ENCODE results near the gene FAM135A.

The FAM135A gene

GRCh38 chr6:70413114-70413991 lies at the start of gene FAM135A:
Gene FAM135A, plus strand, starts transcription at chr6:70413508. Its CDS starts 14,835 bp downstream, at chr6:70428343.
- DNase-seq, result peak; percentile 98

GRCh38 chr6:70363741-70364493 lies 49.4 kb upstream of the FAM135A start:
- DNase-seq, result no peak

GRCh38 chr6:70369332-70369950 lies 43.9 kb upstream of the FAM135A start:
- DNase-seq, result peak; percentile 68

GRCh38 chr6:70370496-70370895 lies 42.8 kb upstream of the FAM135A start:
- DNase-seq, result no peak

- DNase-seq, result peak; percentile 78
Measured at GRCh38 chr6:70371454-70372105, 41.7 kb upstream of the FAM135A start.

DNA sequence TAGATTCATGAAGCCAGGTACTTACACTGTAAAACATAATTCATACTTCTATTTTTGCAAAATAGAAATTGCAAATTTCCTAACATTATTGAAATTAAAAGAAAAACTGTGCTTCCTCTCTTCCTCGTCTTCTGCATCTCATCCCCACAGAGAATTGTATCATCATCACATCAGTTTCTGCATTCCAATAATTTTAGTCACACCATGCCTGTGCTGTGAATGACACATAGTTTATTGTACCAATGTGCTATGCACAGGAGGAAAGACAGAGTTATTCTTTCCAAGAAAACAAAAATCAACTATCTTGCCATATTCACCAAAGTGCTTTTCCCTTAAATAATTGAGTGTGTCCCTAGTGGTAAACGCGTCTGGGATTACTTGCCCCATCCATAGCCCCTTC lies 38.1 kb upstream of the FAM135A start:
- peak; percentile 73 for DNase-seq

GRCh38 chr6:70375882-70376281 lies 37.4 kb upstream of the FAM135A start:
- DNase-seq, result no peak

GRCh38 chr6:70376628-70377027 lies 36.7 kb upstream of the FAM135A start:
- no peak for DNase-seq

DNA sequence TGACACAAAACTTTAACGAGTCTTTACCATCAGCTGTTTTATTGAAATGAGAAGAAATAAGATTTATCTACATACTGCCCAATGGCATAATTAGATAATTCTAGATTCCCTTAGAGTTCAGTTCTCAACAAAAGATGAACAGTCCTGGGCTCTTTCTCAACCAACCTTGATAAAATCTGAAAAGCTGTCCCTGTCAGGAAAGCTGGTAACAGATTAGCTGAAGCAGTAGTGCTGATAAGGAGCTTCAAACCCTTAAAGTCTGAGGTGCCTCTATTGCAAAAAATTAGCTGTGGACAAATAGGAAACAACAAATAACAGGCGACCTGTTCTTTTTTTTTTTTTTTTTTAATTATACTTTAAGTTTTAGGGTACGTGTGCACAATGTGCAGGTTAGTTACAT lies 35.9 kb upstream of the FAM135A start:
- no peak for DNase-seq

- DNase-seq, result no peak
Measured at GRCh38 chr6:70379473-70380013, 33.8 kb upstream of the FAM135A start.

GRCh38 chr6:70380252-70380651 lies 33.1 kb upstream of the FAM135A start:
- DNase-seq, result no peak

DNA sequence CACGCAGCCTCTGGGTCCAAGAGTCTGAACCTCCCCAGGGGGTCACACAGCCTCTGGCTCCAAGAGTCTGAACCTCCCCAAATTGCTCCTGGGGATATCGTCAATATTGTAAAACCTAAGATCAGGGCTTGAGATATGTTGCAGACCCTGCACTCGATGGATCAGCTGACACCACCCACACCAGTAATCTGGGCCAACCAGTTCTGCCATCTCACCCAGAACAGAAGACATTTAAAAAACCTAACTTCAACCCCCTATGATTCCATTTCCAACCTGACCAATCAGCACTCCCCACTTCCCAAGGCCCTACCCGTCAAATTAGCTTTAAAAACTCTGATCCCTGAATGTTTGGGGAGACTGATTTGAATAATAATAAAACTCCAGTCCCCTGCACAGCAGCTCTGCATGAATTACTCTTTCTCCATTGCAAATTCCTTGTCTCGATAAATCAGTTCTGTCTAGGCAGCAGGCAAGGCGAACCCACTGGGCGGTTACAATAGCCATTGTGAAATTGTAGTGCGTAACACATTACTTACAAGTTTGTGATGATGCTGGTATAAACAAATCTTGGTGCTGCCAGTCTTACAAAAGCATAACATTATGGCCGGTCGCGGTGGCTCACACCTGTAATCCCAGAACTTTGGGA lies 32.4 kb upstream of the FAM135A start:
- DNase-seq, result no peak

DNA sequence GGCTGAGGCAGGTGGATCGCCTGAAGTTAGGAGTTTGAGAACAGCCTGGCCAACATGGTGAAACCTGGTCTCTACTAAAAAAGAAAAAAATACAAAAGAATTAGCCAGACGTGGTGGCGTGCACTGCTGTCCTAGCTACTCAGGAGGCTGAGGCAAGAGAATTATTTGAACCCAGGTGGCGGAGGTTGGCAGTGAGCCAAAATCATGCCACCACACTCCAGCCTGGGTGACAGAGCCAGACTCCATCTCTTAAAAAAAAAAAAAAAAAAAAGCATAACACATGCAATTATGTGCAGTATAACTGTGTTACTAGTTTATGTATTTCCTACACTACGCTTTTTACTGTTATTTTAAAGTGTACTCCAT lies 31.9 kb upstream of the FAM135A start:
- no peak for DNase-seq

DNA sequence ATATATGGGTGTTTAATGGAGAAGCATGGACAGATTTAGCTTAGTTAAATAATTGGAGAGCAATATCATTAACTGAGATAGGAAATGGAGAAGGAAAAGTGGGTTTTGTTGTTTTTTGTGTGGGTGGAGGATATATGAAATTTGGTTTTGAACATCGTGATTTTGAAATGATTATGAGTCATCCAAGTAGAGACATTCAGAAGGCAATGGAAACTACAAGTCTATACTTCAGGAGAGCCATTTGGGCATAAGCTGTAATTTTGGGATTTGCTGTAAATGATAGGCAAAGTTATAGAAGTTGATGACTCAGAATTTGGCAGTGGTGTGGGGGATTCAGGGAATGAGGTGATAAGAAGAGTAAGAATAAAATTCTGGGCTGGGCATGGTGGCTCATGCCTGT lies 27.4 kb upstream of the FAM135A start:
- no peak for DNase-seq

DNA sequence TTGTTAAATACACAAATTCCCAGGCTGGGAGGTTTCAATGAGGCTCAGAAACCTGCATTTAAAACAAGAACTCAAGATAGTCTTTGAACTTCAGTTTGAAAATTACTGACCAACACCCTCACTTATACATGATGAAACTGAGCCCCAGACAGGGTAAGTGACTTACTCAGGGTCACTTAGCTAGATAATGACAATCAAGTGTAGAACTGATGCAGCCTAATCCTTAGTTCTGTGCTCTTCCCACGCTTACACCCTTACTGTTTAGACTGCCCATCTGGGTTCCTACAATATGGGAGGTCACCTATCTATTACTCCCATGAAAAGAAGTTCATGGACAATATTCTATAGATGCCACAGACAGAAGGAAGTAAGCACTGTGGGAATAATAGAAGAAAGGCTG lies 24.5 kb upstream of the FAM135A start:
- no peak for DNase-seq

DNA sequence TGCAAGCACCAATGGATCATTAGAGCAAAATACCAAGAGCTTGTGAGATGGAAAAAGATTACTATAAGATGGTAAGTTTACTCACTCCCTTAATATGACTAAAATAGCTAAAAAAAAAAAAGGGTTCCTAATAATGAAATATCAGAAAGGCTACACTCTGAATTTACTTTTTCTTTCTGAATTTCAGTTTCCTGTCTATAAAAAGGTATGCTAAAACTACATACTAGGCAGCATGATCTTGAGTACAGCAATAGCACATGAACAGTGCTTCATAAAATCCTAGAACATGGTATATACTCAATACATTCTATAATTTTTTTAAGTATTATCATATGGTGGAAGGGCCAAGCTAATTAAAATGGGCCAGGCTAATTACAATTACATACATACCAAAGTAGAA lies 24.0 kb upstream of the FAM135A start:
- DNase-seq, result no peak

GRCh38 chr6:70390067-70390466 lies 23.2 kb upstream of the FAM135A start:
- no peak for DNase-seq

- no peak for DNase-seq
Measured at GRCh38 chr6:70391492-70391891, 21.8 kb upstream of the FAM135A start.

- no peak for DNase-seq
Measured at GRCh38 chr6:70394518-70395300, 18.6 kb upstream of the FAM135A start.

- no peak for DNase-seq
Measured at GRCh38 chr6:70395301-70395672, 18.0 kb upstream of the FAM135A start.

DNA sequence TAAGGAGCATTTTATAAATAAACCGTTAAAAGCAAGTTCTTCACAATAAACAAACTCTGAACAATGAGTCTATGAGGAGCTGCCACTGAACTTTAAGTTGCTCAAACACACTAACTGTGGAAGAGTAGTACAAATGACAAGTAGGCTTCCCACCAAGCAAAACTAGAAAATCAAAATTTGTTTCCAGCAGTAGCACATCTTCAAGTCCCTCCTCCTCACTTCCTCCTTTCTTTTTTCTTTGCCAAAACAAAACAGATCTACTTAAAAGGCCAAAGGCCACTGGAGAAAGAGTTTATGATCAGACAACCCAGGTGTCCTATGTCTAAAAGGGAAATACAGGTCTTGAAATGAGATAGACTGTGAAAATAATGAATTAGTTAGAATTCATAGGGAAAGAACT lies 17.1 kb upstream of the FAM135A start:
- no peak for DNase-seq

Data from fibroblast of skin of right biceps (primary cell).